HCT116 (cell line): ENCODE measurements around the gene FOXP1. TPM values are rescaled to one million over a fixed set of nuclear protein-coding genes. Genes with fewer than 3 reads are reported as not detected.

Source experiments
- ATAC-seq: fragments of 200-7000 bp; cut with Tn5 transposase; 2 replicates; pipeline ENCODE4 v1.9.1; 2020; ENCODE audit warnings: mild to moderate bottlenecking, moderate library complexity
- BruUV-seq: library from RNA; stranded (reverse); fragments of 400-500 nt; replicated peaks from 2 replicates; lab custom pipeline; 2021; lab: Mats Ljungman, UMichigan
- CTCF ChIA-PET: fragments of 300-600 bp; sonication (Branson Sonifier 250); formaldehyde crosslinking; loops from one replicate; lab custom pipeline; 2021; ENCODE audit warnings: antibody characterized with exemption; lab: Charles Lee
- POLR2A ChIA-PET: fragments of 300-600, 350-600 bp; sonication (Branson Sonifier 250); formaldehyde crosslinking; loops from one replicate; lab custom pipeline; 2021; ENCODE audit warnings: antibody characterized with exemption; lab: Charles Lee
- RAD21 ChIA-PET, 2 experiments: fragments of 300-600 bp; sonication (Branson Sonifier 250); formaldehyde crosslinking; loops; one replicate each; lab custom pipeline; 2023; ENCODE audit warnings: low total read pairs in 2 of 2; ENCODE audit not compliant: uncharacterized antibody in 2 of 2, unreplicated experiment in 2 of 2, low non-redundant PET in 1 of 2; lab: Charles Lee
- DNase-seq: peaks from one replicate; pipeline ENCODE4 v3.0.0-alpha.2; 2010; ENCODE audit warnings: low read depth, low spot score
- H2AFZ ChIP-seq: fragments of 200-600 bp; shearing (Covaris generic), sonication (generic); 2 replicates; pipeline ENCODE4 v1.6.1; 2017; ENCODE audit warnings: low read depth, mixed run types, mixed read lengths, antibody characterized with exemption, low read length; ENCODE audit not compliant: poor library complexity, severe bottlenecking
- H3K27ac ChIP-seq: 2 replicates; pipeline ENCODE4 v1.5.1; 2012; ENCODE audit warnings: low read depth, low read length
- H3K27me3 ChIP-seq: fragments of 200-600 bp; sonication (generic); 2 replicates; pipeline ENCODE4 v1.6.1; 2016; ENCODE audit warnings: mixed run types, low read length, mixed read lengths; ENCODE audit not compliant: insufficient read depth
- H3K36me3 ChIP-seq, 2 experiments: fragments of 200-500 bp in 1 of 2; fragments of 200-600 bp in 1 of 2; sonication (Bioruptor generic) in 1 of 2; sonication (generic) in 1 of 2; 2 replicates each; pipeline versions ENCODE4 v1.5.1 to v1.6.1; 2014 to 2016; ENCODE audit warnings: low read length in 2 of 2, inconsistent platforms in 1 of 2, mixed read lengths in 1 of 2, mixed run types in 1 of 2; ENCODE audit not compliant: insufficient read depth in 2 of 2, control insufficient read depth in 1 of 2
- H3K4me1 ChIP-seq, 2 experiments: fragments of 200-600 bp in 1 of 2; sonication (generic) in 1 of 2; 2 replicates each; pipeline versions ENCODE4 v1.5.1 to v1.6.1; 2012 to 2017; ENCODE audit warnings: low read length in 2 of 2, inconsistent platforms in 1 of 2, mild to moderate bottlenecking in 1 of 2, mixed read lengths in 1 of 2, mixed run types in 1 of 2, moderate library complexity in 1 of 2; ENCODE audit not compliant: insufficient read depth in 2 of 2, control insufficient read depth in 1 of 2
- H3K4me2 ChIP-seq: fragments of 200-600 bp; sonication (generic); 2 replicates; pipeline ENCODE4 v1.6.1; 2017; ENCODE audit warnings: mixed run types, low read length, mixed read lengths
- H3K4me3 ChIP-seq, 2 experiments: fragments of 200-600 bp in 1 of 2; sonication (generic) in 1 of 2; replicated peaks in 1 of 2; 2 replicates each; pipeline ENCODE4 v1.5.1; 2011 to 2016; ENCODE audit warnings: low read length in 2 of 2, control low read depth in 1 of 2, low read depth in 1 of 2, mild to moderate bottlenecking in 1 of 2, mixed read lengths in 1 of 2, mixed run types in 1 of 2
- H3K79me2 ChIP-seq: fragments of 200-600 bp; sonication (generic); 2 replicates; pipeline ENCODE4 v1.6.1; 2017; ENCODE audit warnings: mild to moderate bottlenecking, mixed run types, low read length, moderate library complexity, mixed read lengths; ENCODE audit not compliant: insufficient read depth
- H3K9ac ChIP-seq: fragments of 200-600 bp; sonication (generic); 2 replicates; pipeline ENCODE4 v1.6.1; 2016; ENCODE audit warnings: low read length, mixed read lengths
- H3K9me2 ChIP-seq: fragments of 200-600 bp; sonication (generic), shearing (Covaris generic); 2 replicates; pipeline ENCODE4 v1.6.1; 2017; ENCODE audit warnings: mixed run types, mild to moderate bottlenecking, moderate library complexity; ENCODE audit not compliant: insufficient read depth
- H3K9me3 ChIP-seq, 2 experiments: fragments of 200-500 bp in 1 of 2; fragments of 200-600 bp in 1 of 2; sonication (Bioruptor generic) in 1 of 2; sonication (generic) in 1 of 2; 2 replicates each; pipeline ENCODE4 v1.6.1; 2014 to 2017; ENCODE audit warnings: low read length in 2 of 2, mixed read lengths in 2 of 2, inconsistent platforms in 1 of 2, low read depth in 1 of 2, mild to moderate bottlenecking in 1 of 2, mixed run types in 1 of 2, moderate library complexity in 1 of 2; ENCODE audit not compliant: control insufficient read depth in 1 of 2, insufficient read depth in 1 of 2
- H4K20me1 ChIP-seq: fragments of 200-600 bp; sonication (generic), shearing (Covaris generic); 2 replicates; pipeline ENCODE4 v1.6.1; 2017; ENCODE audit warnings: mixed run types, mild to moderate bottlenecking, moderate library complexity; ENCODE audit not compliant: insufficient read depth
- CEBPB ChIP-seq: IDR thresholded peaks from 2 replicates; pipeline ENCODE4 v1.6.1; 2012; ENCODE audit warnings: low read depth
- EGR1 ChIP-seq: IDR thresholded peaks from 2 replicates; pipeline ENCODE4 v1.6.1; 2012; ENCODE audit warnings: low read depth
- EZH2 ChIP-seq: fragments of 200-600 bp; sonication (generic); IDR thresholded peaks from 2 replicates; pipeline ENCODE4 v1.6.1; 2017; ENCODE audit warnings: antibody characterized with exemption, mixed run types
- FOSL1 ChIP-seq: IDR thresholded peaks from 2 replicates; pipeline ENCODE4 v1.6.1; 2012; ENCODE audit warnings: low read depth
- SIN3A ChIP-seq: IDR thresholded peaks from 2 replicates; pipeline ENCODE4 v1.6.1; 2012; ENCODE audit warnings: low read depth
- SRF ChIP-seq: IDR thresholded peaks from 2 replicates; pipeline ENCODE4 v1.6.1; 2012; ENCODE audit warnings: low read depth
- ZFX ChIP-seq: fragments of 450-650 bp; IDR thresholded peaks from 2 replicates; pipeline ENCODE4 v1.6.1; 2017
- intact Hi-C: fragments of 100-400 bp; cut with micrococcal nuclease; formaldehyde crosslinking; loops from 2 replicates; pipeline ENCODE4 v1.10.0; 2022
- total RNA-seq: library from RNA; stranded (reverse); gene quantifications from one replicate; pipeline ENCODE4 v1.2.1, GENCODE V29; 2021; ENCODE audit not compliant: unreplicated experiment
- TF ChIP-seq, protein P1 (sequence below): IDR thresholded peaks from 2 replicates; pipeline ENCODE4 v1.6.1; 2012; ENCODE audit warnings: low read depth
- TF ChIP-seq, protein P2 (sequence below), 3 experiments: fragments of 200-600 bp in 1 of 3; sonication (generic) in 1 of 3; IDR thresholded peaks in 2 of 3; conservative IDR thresholded peaks in 1 of 3; 2 replicates each; pipeline ENCODE4 v1.5.1; 2012 to 2017; ENCODE audit warnings: low read depth in 2 of 3, low read length in 2 of 3, antibody characterized with exemption in 1 of 3, borderline replicate concordance in 1 of 3, control low read depth in 1 of 3, mild to moderate bottlenecking in 1 of 3, mixed read lengths in 1 of 3, mixed run types in 1 of 3, moderate library complexity in 1 of 3; ENCODE audit not compliant: insufficient read depth in 1 of 3

Gene FOXP1
- total RNA-seq, 1 experiment from 2014 or later: 11.4 TPM

DNA sequence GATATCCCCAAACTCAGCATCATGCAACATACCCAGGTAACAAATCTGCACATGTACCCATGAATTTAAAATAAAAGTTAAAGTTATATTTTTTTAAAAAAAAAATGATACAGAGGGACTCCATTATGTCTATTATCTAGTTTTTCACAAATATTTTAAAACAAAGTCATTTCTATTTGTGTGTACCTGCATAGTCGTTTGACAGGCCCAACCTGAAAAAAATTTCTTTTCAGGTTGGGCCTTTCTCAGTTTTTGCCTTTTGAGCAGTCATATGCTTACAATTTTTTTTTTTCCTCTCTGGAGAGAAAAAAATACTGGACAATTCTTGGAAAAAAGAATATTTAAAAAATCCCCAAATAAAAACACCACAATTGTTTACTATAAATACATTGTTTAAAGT, 459.5 kb downstream of the FOXP1 start (continued):
- TF ChIP-seq, protein P1, sequence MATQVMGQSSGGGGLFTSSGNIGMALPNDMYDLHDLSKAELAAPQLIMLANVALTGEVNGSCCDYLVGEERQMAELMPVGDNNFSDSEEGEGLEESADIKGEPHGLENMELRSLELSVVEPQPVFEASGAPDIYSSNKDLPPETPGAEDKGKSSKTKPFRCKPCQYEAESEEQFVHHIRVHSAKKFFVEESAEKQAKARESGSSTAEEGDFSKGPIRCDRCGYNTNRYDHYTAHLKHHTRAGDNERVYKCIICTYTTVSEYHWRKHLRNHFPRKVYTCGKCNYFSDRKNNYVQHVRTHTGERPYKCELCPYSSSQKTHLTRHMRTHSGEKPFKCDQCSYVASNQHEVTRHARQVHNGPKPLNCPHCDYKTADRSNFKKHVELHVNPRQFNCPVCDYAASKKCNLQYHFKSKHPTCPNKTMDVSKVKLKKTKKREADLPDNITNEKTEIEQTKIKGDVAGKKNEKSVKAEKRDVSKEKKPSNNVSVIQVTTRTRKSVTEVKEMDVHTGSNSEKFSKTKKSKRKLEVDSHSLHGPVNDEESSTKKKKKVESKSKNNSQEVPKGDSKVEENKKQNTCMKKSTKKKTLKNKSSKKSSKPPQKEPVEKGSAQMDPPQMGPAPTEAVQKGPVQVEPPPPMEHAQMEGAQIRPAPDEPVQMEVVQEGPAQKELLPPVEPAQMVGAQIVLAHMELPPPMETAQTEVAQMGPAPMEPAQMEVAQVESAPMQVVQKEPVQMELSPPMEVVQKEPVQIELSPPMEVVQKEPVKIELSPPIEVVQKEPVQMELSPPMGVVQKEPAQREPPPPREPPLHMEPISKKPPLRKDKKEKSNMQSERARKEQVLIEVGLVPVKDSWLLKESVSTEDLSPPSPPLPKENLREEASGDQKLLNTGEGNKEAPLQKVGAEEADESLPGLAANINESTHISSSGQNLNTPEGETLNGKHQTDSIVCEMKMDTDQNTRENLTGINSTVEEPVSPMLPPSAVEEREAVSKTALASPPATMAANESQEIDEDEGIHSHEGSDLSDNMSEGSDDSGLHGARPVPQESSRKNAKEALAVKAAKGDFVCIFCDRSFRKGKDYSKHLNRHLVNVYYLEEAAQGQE: no peak
- no peak for TF ChIP-seq FOSL1
- no peak for TF ChIP-seq SIN3A

DNA sequence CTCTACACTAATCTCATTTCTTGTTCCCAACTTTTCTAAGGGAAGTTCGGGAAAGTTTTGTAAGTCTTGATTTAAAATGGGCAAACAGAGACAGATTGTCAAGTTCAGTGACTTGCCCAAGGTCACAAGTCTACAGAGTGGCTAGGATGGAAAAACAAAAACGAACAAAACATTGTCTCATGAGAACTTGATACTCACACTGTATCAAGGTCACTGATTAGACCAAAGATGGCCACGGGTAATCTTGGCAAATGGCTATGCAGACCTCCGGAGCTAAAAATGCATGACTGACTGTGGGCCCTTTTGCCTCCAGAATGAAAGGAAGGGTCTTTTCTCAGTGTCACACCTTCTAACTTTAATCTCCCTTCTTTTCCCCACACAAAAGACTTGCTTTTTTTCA, 460.9 kb downstream of the FOXP1 start:
- H3K4me2 ChIP-seq: no peak overlapping the region
- ChIA-PET CTCF (no interaction called here), POLR2A (no interaction called here), RAD21 (no interaction called here)
- no peaks in the 10 kb centered on the region for H3K79me2 ChIP-seq
- H3K9me3 ChIP-seq: no peaks in the 10 kb centered on the region
- no peak overlapping the region for H3K27ac ChIP-seq
- H3K36me3 ChIP-seq: no peaks in the 10 kb centered on the region
- BruUV-seq: no TSS peak
- no peaks in the 10 kb centered on the region; the same call in 1 of the 2 replicates for H3K27me3 ChIP-seq
- H2AFZ ChIP-seq: no peak overlapping the region
- no peak overlapping the region for H3K4me3 ChIP-seq
- no peak overlapping the region for H3K9ac ChIP-seq
- DNase-seq (no peak), ATAC-seq (no peak)
- intact Hi-C loops: no loop called here
- H3K9me2 ChIP-seq: no peaks in the 10 kb centered on the region
- no peaks in the 10 kb centered on the region for H4K20me1 ChIP-seq
- no peaks in the 10 kb centered on the region for H3K4me1 ChIP-seq
- TF ChIP-seq ZFX (no peak), EGR1 (no peak), EZH2 (no peak), CEBPB (no peak), SRF (no peak)
- TF ChIP-seq, protein P2, sequence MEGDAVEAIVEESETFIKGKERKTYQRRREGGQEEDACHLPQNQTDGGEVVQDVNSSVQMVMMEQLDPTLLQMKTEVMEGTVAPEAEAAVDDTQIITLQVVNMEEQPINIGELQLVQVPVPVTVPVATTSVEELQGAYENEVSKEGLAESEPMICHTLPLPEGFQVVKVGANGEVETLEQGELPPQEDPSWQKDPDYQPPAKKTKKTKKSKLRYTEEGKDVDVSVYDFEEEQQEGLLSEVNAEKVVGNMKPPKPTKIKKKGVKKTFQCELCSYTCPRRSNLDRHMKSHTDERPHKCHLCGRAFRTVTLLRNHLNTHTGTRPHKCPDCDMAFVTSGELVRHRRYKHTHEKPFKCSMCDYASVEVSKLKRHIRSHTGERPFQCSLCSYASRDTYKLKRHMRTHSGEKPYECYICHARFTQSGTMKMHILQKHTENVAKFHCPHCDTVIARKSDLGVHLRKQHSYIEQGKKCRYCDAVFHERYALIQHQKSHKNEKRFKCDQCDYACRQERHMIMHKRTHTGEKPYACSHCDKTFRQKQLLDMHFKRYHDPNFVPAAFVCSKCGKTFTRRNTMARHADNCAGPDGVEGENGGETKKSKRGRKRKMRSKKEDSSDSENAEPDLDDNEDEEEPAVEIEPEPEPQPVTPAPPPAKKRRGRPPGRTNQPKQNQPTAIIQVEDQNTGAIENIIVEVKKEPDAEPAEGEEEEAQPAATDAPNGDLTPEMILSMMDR (IDR thresholded peaks at IDR 0.05 in 2 of 3, conservative IDR thresholded peaks at IDR 0.05 in 1 of 3; ENCODE audit: borderline replicate concordance in 1 of 3, insufficient read depth in 1 of 3, low read depth in 2 of 3, low read length in 2 of 3): no peak
- TF ChIP-seq, protein P1: no peak
